ENCODE results near the gene CUL3. TPM values are rescaled to one million over a fixed set of nuclear protein-coding genes. Genes with fewer than 3 reads are reported as not detected.
"Not testable (repeated sequence)": the region's sequence is repeated elsewhere in the genome, so short reads cannot be mapped to it uniquely, and the experiment has no call there.

CUL3 gene
- total RNA-seq, 6 donors from 2014 or later: 24.6 to 117 (median 58.0) TPM

GRCh38 chr2:224613543-224614286 lies 28.6 kb upstream of the CUL3 start:
- WGBS, 2 donors: 91 to 96% methylated on average over 4 of the region's 4 CpGs
- H3K36me3 ChIP-seq: no peaks in the 10 kb centered on the region
- no peaks in the 10 kb centered on the region for H3K4me1 ChIP-seq
- DNase-seq: no peak
- H3K4me3 ChIP-seq: no peak overlapping the region
- no peak for ATAC-seq (ENCODE audit: low FRiP score in 2 of 2)
- H3K9me3 ChIP-seq: no peaks in the 10 kb centered on the region
- no peak overlapping the region for H3K27ac ChIP-seq
- no peaks in the 10 kb centered on the region for H3K27me3 ChIP-seq
- no peak for TF ChIP-seq EP300 (IDR thresholded peaks at IDR 0.05)
- TF ChIP-seq CTCF (IDR thresholded peaks at IDR 0.05): no peak
- TF ChIP-seq POLR2A (IDR thresholded peaks at IDR 0.05): no peak
- TF ChIP-seq POLR2AphosphoS5 (IDR thresholded peaks at IDR 0.05): no peak

- no peaks in the 10 kb centered on the region for H3K36me3 ChIP-seq
- TF ChIP-seq POLR2A (IDR thresholded peaks at IDR 0.05): no peak
- TF ChIP-seq CTCF (IDR thresholded peaks at IDR 0.05): no peak
- TF ChIP-seq EP300 (IDR thresholded peaks at IDR 0.05): no peak
- no peak for TF ChIP-seq POLR2AphosphoS5 (IDR thresholded peaks at IDR 0.05)
- DNase-seq (no peak), ATAC-seq (ENCODE audit: low FRiP score in 2 of 2) (no peak)
- no peaks in the 10 kb centered on the region for H3K27me3 ChIP-seq
- WGBS, 2 donors: 93% methylated on average over 5 of the region's 5 CpGs
- H3K9me3 ChIP-seq: no peaks in the 10 kb centered on the region
- no peak overlapping the region for H3K4me3 ChIP-seq
- H3K4me1 ChIP-seq: no peaks in the 10 kb centered on the region
- no peak overlapping the region for H3K27ac ChIP-seq
Observed at GRCh38 chr2:224612578-224612977, 27.4 kb upstream of the CUL3 start.

GRCh38 chr2:224611938-224612337 lies 26.8 kb upstream of the CUL3 start:
- no peak overlapping the region for H3K4me3 ChIP-seq
- DNase-seq (no peak), ATAC-seq (ENCODE audit: low FRiP score in 2 of 2) (no peak)
- H3K4me1 ChIP-seq: no peaks in the 10 kb centered on the region
- H3K27ac ChIP-seq: no peak overlapping the region
- no peaks in the 10 kb centered on the region for H3K9me3 ChIP-seq
- no peaks in the 10 kb centered on the region for H3K27me3 ChIP-seq
- no peak for TF ChIP-seq CTCF (IDR thresholded peaks at IDR 0.05)
- no peaks in the 10 kb centered on the region for H3K36me3 ChIP-seq
- WGBS, 2 donors: 82 to 85% methylated on average over 3 of the region's 3 CpGs

GRCh38 chr2:224608104-224608503 lies 22.9 kb upstream of the CUL3 start:
- no peak for ATAC-seq (ENCODE audit: low FRiP score in 2 of 2)
- H3K9me3 ChIP-seq: peaks cover 0 to 4% (median 0%) of the 10 kb centered on the region in 4 donors
- 57 to 65% methylated on average over 3 of the region's 3 CpGs for WGBS, 2 donors
- no peak overlapping the region for H3K4me3 ChIP-seq
- no peaks in the 10 kb centered on the region for H3K4me1 ChIP-seq
- no peak for TF ChIP-seq CTCF (IDR thresholded peaks at IDR 0.05)
- TF ChIP-seq EP300 (IDR thresholded peaks at IDR 0.05): no peak
- TF ChIP-seq POLR2AphosphoS5 (IDR thresholded peaks at IDR 0.05): no peak
- TF ChIP-seq POLR2A (IDR thresholded peaks at IDR 0.05): no peak
- no peaks in the 10 kb centered on the region for H3K36me3 ChIP-seq
- no peak for DNase-seq
- H3K27ac ChIP-seq: no peak overlapping the region
- no peaks in the 10 kb centered on the region for H3K27me3 ChIP-seq

GRCh38 chr2:224603746-224604500 lies 18.8 kb upstream of the CUL3 start:
- peak in 1 of 2 donors; percentile 80 for DNase-seq
- not testable (repeated sequence) for H3K27me3 ChIP-seq; H3K9me3 ChIP-seq; H3K4me3 ChIP-seq; H3K27ac ChIP-seq; H3K4me1 ChIP-seq; H3K36me3 ChIP-seq; ATAC-seq (ENCODE audit: low FRiP score in 2 of 2)
- WGBS, 2 donors: 92 to 94% methylated on average over 18 to 28 of the region's 42 CpGs

GRCh38 chr2:224602778-224603375 lies 17.7 kb upstream of the CUL3 start:
- not testable (repeated sequence) for H3K4me1 ChIP-seq; H3K36me3 ChIP-seq; H3K27me3 ChIP-seq; H3K9me3 ChIP-seq; DNase-seq; ATAC-seq (ENCODE audit: low FRiP score in 2 of 2); H3K4me3 ChIP-seq; H3K27ac ChIP-seq
- WGBS, 2 donors: 64 to 88% methylated on average over 13 to 17 of the region's 17 CpGs
